NCI-H748 (cell line): ENCODE data around the gene MSL3.

Source experiments
- DNase-seq: peaks from one replicate; lab custom pipeline; 2025; ENCODE audit not compliant: unreplicated experiment; lab: John Stamatoyannopoulos, UW

The MSL3 gene

DNA sequence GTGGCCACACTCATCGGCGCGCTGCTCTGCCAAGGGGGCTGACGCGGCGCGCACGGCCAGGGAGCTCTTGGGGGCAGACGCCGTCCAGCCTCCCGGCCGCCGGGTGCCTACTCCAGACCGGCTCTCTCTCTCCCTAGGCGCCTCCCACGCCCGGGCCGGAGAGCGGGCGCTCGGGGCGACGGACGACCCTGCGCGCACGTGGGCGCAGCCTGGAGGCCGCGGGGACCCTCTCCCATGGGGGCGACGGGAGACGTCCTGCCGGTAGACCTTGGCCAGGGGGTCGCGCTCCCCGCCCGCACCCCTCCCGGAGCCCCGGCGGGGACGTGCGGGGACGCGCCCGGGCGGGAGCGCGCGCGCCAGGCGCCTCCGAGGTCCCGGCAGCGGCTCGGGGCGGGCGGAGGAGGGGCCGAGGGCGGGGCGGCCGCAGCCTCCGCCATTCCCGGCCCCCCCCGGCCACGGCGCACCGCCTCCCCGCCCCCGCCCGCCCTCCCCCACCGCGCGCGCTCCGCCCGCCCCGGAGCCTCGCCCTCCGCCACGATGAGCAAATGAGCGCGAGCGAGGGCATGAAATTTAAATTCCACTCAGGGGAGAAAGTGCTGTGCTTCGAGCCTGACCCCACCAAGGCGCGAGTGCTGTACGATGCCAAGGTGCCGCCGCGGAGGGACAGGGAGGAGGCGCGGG lies at the start of gene MSL3:
Gene MSL3, plus strand, starts transcription at position 519 of the 681 bp plus-strand sequence. Its CDS starts 27 bp downstream, at position 546.
- peak; percentile 76 for DNase-seq

GRCh38 chrX:11722304-11722703 lies 35.7 kb upstream of the MSL3 start:
- DNase-seq = no peak

DNA sequence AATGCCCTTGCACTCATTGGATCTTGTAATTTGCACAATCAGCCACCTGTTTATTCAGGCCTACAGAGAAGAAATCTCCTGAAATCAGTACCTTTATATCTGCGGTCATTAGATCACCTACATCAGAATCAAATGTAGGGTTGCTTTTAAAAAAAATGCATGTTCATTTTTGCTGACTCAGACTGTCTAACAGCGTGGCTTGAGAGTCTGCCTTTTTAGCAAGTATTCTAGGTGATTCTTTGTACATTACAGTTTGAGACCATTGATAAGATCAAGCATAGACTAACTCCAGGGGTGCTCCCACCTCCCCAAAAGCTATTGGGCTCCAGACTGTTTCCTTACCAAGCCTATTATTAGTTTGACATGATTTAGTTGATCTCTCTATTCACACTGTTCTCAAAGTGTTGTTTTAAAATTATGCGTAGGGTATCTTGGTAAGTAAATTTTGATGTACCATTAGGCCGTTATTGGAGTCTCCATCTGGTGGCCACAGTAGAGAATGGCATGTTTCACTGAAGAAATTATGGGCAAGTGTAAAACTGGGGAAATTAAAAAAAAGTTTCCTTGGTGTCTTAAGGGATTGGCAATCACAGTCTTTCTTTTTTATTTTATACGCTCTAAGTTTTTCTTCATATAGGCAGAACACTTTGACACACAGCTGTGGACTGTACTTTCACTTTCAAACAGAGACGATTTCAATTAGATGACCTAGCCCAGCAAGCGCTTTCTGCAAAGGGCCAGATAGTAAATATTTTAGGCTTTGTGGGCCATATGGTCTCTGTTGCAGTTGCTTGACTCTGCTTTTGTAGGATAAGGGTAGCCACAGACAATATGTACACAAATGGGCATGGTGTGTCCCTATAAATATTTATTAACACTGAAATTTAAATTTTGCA lies 33.7 kb upstream of the MSL3 start:
- DNase-seq = peak; percentile 15

DNA sequence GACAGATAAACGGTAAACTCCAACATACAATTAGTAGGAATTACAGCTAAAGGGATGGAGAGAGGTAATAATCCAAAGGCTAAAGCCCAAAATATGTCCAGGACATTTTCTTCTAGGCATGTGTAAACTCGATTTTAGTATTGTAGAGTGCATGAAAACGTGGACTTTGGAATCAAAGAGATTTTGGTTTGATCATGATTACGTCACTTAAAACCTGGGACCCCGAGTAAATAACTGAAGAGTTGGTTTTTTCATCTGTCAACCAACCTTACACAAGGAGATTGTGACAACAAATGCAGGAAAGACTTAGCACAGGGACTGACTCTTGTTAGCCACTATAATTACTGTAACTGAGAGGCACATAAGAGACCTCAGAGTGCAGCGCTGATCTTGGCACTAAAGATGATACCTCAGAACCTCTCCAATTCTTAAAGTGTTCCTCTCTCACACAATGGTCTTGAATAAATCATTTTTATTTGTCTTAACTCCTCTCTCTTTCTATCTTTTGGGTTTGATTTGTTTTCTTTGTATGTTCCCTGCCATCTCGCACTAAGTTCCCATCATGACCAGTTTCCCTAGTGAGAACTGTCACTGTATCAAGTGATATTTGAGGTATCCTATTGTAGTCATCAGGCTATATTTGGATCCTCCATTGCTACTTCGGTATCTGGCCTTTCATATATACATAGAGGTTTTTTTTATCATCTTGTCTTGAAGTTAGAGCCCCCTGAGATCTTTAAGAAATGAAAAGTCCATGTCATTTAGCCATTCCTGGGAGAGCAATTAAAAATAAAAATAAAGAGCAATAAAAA lies 32.2 kb upstream of the MSL3 start:
- DNase-seq = no peak

DNA sequence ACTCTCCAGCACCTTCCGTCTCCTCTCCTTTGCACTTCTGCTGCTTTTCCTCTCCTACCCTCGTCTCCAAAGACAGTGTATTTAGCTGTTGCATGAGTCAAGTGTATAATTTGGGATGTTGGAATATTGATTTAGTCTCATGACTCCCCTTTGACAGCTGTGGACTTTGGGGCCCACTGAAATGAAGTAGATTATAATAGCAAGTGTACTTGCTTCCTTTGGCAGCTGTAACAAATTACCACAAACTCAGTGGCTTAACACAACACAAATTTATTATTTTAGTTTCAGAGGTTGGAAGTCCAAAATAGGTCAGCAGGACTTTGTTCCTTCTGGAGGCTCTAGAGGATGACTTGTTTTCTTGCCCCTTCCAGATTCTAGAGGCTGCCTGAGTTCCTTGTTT lies 29.5 kb upstream of the MSL3 start:
- DNase-seq = no peak

- DNase-seq = no peak
Observed at GRCh38 chrX:11733614-11734013, 24.4 kb upstream of the MSL3 start.

DNA sequence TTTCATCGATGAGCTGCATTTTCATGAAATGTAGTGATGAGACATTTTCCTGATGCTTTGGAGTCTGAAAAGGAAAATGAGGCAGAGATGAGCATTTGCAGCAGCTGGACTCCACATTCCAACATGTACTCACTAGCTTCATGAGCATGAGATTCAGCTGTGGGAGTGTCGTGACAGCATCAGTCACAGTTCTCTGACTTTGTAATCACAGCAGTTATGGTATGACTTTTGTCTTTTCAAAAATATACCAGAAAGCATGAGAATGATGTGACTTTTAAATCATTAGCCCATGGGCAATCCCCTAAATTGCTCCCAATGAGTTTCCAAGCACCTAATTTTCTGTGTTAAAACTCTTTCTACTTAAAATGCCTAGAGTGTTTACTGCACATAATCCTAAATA lies 18.3 kb upstream of the MSL3 start:
- DNase-seq = no peak

DNA sequence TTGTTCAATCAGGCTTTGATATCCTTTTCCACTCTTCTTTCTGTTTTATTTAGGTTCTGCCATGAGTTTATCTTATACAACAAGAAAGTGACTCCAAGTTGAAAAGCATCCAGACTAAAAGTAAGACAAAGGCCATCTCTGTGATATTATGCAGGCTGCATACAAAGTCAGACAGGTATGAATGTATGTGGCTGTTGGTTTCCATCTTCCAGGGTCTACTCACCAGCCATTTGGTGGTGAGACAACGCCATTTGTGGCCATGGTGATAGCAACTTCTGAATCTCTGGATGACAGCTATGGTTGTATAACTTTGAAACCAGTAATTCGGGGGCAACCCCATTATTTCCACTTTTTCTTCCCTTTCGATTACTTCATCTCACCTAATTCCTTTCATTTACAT lies 17.2 kb upstream of the MSL3 start:
- DNase-seq = no peak

GRCh38 chrX:11741574-11741973 lies 16.5 kb upstream of the MSL3 start:
- DNase-seq = no peak

GRCh38 chrX:11745881-11746280 lies 12.2 kb upstream of the MSL3 start:
- DNase-seq = no peak

- no peak for DNase-seq
Observed at GRCh38 chrX:11750046-11750445, 8.0 kb upstream of the MSL3 start.

- no peak for DNase-seq
Observed at GRCh38 chrX:11750694-11751093, 7.3 kb upstream of the MSL3 start.

GRCh38 chrX:11751261-11751660 lies 6.8 kb upstream of the MSL3 start:
- DNase-seq = no peak

DNA sequence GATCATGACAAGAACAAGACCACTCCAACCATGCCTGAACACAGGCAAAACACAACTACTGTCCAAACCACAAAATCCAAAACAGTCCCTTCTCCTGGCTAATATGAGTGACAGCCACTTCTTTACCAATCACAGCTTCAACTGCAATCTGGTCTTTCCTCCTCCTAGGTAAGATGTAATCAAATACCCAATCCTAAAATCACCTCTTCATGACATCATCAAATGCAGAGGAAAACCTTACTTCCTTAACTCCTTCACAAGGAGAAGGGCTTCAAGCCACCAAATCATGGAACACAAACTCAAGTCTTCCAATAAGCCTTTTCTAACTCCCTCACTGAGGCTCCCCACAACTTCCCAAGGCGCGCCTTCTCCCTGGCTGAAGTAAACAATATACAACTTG lies 4.4 kb upstream of the MSL3 start:
- no peak for DNase-seq

GRCh38 chrX:11754958-11755645 lies 2.9 kb upstream of the MSL3 start:
- DNase-seq = peak; percentile 73

DNA sequence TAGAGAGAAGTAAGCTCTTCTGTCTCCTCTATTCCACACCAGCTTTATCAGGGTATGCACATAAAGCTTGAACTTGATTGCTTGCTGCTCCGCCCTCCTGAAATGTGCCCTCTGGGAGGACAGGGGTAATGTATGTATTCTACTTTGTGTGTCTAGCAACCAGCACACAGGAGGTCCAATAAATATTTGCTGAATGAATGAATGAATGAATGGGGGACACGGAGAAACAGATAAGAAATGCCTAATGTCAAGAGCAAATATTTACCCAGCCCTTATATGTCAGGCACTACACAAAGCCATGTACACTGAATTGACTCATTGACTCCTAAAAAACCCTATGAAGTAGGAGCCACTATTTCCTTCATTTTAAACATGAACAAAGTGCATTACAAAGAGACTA lies 2.3 kb upstream of the MSL3 start:
- DNase-seq = peak; percentile 94

DNA sequence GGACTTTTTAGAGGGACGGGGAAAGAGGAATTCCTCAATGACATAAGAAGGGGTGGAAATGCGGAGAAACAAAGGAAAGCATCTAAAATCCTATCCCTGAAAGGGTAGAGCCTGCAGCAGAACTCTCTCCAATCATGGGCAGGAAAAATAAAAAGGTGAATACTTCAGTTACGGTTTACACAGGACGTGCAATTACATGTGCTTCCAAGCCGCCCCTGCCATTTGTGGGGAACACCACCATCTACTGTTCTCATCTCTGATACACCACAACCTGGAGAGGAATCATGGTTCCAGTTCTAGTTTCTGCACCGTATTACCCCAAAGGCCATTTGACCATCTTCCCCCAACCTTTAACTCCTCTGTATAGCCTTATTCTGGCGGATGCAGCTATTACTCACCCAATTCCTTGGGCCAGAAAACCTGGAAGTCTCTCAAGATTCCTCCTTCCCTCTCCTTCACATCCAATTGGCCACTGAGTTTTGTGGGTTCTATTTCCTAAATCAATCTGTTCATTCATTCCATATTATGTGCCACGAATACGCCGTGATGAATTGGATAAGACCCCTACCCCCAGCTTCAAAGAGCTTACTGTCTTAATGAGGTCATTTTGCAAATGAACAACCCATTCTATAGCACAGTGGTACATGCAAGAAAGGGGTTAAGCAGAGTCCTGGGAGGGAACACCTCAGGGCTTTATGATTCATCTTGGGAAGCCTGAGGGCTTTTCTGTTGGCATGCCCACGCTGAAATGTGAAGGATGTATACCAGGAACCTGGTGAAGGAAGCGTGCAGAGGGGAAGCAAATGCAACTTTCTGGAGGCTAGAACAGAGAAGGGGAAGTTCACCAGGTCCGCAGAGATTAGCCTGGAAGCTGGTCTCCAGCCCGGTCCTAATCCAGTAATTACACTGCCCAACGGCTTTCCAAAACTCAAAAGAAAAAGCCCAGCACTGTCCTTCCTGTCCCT lies 1.4 kb upstream of the MSL3 start:
- DNase-seq = peak; percentile 43

DNA sequence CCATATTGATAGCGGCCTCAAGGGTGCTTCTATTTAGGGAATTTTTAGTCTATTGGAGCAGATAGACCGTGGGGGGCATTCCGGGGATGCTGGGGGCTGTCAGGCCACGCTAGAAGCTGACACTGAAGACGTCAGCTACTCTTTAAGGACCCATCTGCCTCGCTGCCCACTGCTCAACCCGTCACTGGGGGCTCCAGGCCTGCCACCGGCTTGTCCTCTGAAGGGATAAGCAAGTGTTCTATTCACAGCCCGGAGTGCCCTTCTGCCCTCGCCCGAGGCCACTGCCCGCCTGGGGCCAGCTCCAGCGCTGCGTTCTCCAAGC lies 679 bp upstream of the MSL3 start:
- no peak for DNase-seq

DNA sequence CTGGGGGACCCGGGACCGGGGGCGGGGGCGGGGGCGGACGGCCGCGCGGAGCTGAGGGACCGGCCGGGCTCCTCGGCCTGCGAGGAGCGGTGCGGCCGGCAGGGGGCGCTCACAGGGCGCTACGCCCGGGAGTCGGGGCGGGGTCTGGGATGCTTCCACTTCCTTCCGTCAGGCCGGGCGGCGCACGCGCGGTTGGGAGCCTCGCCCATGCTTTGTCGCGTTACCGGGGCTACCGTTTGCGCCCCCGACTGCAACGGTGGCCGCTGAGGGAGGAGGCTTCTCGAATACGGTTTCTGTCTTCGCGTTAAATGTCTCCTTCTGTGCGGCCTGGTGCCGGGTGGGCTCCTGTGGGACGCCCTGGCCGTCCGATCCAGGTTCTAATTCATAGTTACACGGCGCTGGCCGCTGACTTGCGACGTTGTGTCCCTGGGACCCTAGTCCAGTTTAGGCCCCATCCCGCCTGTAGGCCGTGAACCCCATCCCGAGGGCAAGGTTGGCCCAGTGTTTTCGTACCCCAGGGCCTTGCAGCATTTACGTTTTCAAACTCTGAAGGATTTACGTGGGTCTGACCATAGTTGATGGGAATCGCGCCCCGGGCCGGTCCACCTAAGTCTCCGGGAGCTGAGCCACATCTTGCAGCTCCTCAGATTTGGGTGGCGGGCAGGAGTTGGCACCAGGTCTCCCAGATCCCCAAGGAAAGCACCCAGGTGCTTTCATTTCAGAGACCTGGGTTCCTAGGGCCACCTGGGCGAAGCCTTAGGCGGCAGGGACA lies 549 bp downstream of the MSL3 start:
- peak; percentile 90 for DNase-seq
